Trophoblast cell (in vitro differentiated cells and primary cell): ENCODE measurements around the gene SPAG16.

Experiments used
- DNase-seq, 2 donors: peaks; one replicate each; pipeline ENCODE4 v3.0.0-alpha.2; 2016
- H2AFZ ChIP-seq: 2 replicates; pipeline ENCODE4 v1.6.1; 2013; ENCODE audit warnings: low read length, moderate library complexity, mild to moderate bottlenecking; ENCODE audit not compliant: insufficient read depth, poor library complexity
- H2AK5ac ChIP-seq: 2 replicates; pipeline ENCODE4 v1.6.1; 2013; ENCODE audit warnings: mild to moderate bottlenecking, low read length
- H2BK120ac ChIP-seq: 2 replicates; pipeline ENCODE4 v1.6.1; 2013; ENCODE audit warnings: low read length, mild to moderate bottlenecking, moderate library complexity; ENCODE audit not compliant: insufficient read depth, poor library complexity
- H2BK12ac ChIP-seq: 2 replicates; pipeline ENCODE4 v1.6.1; 2013; ENCODE audit warnings: mild to moderate bottlenecking, low read length, moderate library complexity
- H2BK5ac ChIP-seq: 2 replicates; pipeline ENCODE4 v1.6.1; 2013; ENCODE audit warnings: low read length, low read depth, moderate library complexity, mild to moderate bottlenecking; ENCODE audit not compliant: poor library complexity
- H3K14ac ChIP-seq: 2 replicates; pipeline ENCODE4 v1.6.1; 2013; ENCODE audit warnings: mild to moderate bottlenecking, low read length
- H3K18ac ChIP-seq: 2 replicates; pipeline ENCODE4 v1.6.1; 2013; ENCODE audit warnings: mild to moderate bottlenecking, low read length
- H3K23ac ChIP-seq: 2 replicates; pipeline ENCODE4 v1.6.1; 2013; ENCODE audit warnings: low read length
- H3K27ac ChIP-seq: 2 replicates; pipeline ENCODE4 v1.5.1; 2013; ENCODE audit warnings: low read depth, mild to moderate bottlenecking, inconsistent platforms, low read length, moderate library complexity
- H3K27me3 ChIP-seq: 2 replicates; pipeline ENCODE4 v1.6.1; 2013; ENCODE audit warnings: inconsistent platforms, mild to moderate bottlenecking, low read length, moderate library complexity; ENCODE audit not compliant: insufficient read depth
- H3K36me3 ChIP-seq, 2 experiments: 1 replicate in 1 of 2; 2 replicates in 1 of 2; pipeline ENCODE4 v1.6.1; 2013; ENCODE audit warnings: low read length in 2 of 2, mild to moderate bottlenecking in 2 of 2, moderate library complexity in 1 of 2; ENCODE audit not compliant: insufficient read depth in 2 of 2, control insufficient read depth in 1 of 2
- H3K4ac ChIP-seq: 2 replicates; pipeline ENCODE4 v1.6.1; 2013; ENCODE audit warnings: low read depth, mild to moderate bottlenecking, low read length, moderate library complexity
- H3K4me1 ChIP-seq, 2 experiments: 1 replicate in 1 of 2; 2 replicates in 1 of 2; pipeline ENCODE4 v1.6.1; 2013; ENCODE audit warnings: low read length in 2 of 2, mild to moderate bottlenecking in 2 of 2, moderate library complexity in 1 of 2; ENCODE audit not compliant: insufficient read depth in 2 of 2, control insufficient read depth in 1 of 2
- H3K4me2 ChIP-seq: 2 replicates; pipeline ENCODE4 v1.6.1; 2013; ENCODE audit warnings: inconsistent platforms, mild to moderate bottlenecking, low read length, moderate library complexity
- H3K4me3 ChIP-seq: 2 replicates; pipeline ENCODE4 v1.5.1; 2013; ENCODE audit warnings: mild to moderate bottlenecking, low read depth, low read length, inconsistent platforms
- H3K79me1 ChIP-seq: one replicate; pipeline ENCODE4 v1.6.1; 2013; ENCODE audit warnings: low read length
- H3K79me2 ChIP-seq: 2 replicates; pipeline ENCODE4 v1.6.1; 2013; ENCODE audit warnings: low read length, mild to moderate bottlenecking; ENCODE audit not compliant: control insufficient read depth, insufficient read depth, poor library complexity
- H3K9ac ChIP-seq: 2 replicates; pipeline ENCODE4 v1.6.1; 2013; ENCODE audit warnings: mild to moderate bottlenecking, low read length
- H3K9me3 ChIP-seq: 2 replicates; pipeline ENCODE4 v1.6.1; 2013; ENCODE audit warnings: low read depth, mild to moderate bottlenecking, control low read depth, inconsistent platforms, low read length; ENCODE audit not compliant: insufficient read depth
- H4K12ac ChIP-seq: 2 replicates; pipeline ENCODE4 v1.6.1; 2013; ENCODE audit warnings: low read depth, mild to moderate bottlenecking, low read length, moderate library complexity
- H4K8ac ChIP-seq: 2 replicates; pipeline ENCODE4 v1.6.1; 2013; ENCODE audit warnings: low read depth, mild to moderate bottlenecking, low read length, moderate library complexity
- H4K91ac ChIP-seq: one replicate; pipeline ENCODE4 v1.6.1; 2013; ENCODE audit warnings: low read depth, mild to moderate bottlenecking, low read length, moderate library complexity
- WGBS: extraction: QIAGEN DNeasy Blood & Tissue Kit; methylation state at CpG from one replicate; pipeline ENCODE4 v1.1.7; 2013; ENCODE audit warnings: missing lambda C conversion rate; ENCODE audit not compliant: insufficient read length, insufficient coverage; ENCODE audit errors: extremely low coverage; 5-methylcytosine and 5-hydroxymethylcytosine counted together

The SPAG16 gene

DNA sequence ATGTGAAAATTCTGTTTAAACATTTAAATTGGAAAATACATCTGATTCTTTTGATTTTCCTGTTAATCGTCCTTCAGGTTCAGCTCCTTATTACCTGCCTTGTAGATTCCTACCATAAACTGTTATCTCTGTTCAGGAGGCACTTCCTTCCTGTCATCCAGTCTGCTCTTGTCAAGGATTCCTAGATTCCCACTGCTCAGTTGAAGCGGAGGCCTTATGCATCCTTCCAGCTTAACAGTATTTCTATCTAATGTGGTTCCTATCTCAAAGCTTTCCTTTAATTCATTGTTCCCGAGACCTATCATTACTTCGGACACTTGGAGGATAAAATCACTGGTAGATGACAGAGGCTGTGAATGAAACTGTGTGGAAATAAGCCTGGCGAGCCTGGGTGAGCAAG is 12.0 kb downstream of the SPAG16 start:
- Histone ChIP-seq H3K9me3 (no peaks in the 10 kb centered on the region), H2BK120ac (no peak overlapping the region), H3K14ac (no peak overlapping the region), H3K79me2 (no peaks in the 10 kb centered on the region), H3K27ac (no peak overlapping the region), H2BK12ac (no peak overlapping the region), H4K12ac (no peak overlapping the region), H2AFZ (no peak overlapping the region), H2AK5ac (no peak overlapping the region), H3K9ac (no peak overlapping the region), H3K23ac (no peak overlapping the region), H3K79me1 (no peaks in the 10 kb centered on the region), H3K4ac (no peak overlapping the region), H3K36me3 (peaks cover 0 to 1% of the 10 kb centered on the region in 2 experiments), H3K4me3 (no peak overlapping the region), H4K91ac (no peak overlapping the region), H2BK5ac (no peak overlapping the region), H3K4me1 (no peaks in the 10 kb centered on the region), H3K18ac (no peak overlapping the region), H3K27me3 (no peaks in the 10 kb centered on the region), H4K8ac (no peak overlapping the region), H3K4me2 (no peak overlapping the region)
- WGBS: no CpG with 5 or more reads among the region's 5 CpGs
- DNase-seq: no peak

DNA sequence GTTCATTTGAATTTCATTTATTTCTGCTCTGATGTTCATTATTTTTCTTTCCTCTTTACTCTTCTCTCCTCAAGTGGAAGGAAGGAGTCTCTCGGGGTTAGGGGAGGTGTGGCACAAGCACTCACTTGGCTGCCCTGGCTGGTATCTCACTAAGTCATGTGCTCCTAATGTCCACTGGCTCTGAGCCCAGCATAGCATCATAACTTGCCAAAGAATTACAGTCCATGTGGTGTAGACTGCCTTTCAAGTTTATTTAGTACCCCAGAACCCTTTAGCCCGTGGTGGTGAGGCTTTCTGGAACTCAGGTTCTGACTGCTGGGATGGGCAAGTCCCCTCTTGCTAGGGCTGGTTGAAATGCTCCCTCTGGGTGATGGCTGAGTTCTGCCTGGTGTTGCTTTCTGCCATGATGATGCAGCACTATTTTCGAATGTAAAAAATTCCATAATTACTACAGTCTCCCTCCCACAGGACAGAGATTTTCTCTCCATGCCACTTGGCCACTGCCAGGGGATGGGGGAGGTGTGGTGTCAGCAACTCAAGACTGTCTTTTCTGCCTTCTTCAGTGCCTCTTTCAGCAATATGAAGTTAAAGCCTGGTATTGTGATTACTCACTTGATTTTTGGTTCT is 22.2 kb downstream of the SPAG16 start:
- Histone ChIP-seq H3K23ac (no peak overlapping the region), H3K9me3 (no peaks in the 10 kb centered on the region), H3K4ac (peak overlapping the region; percentile 2), H3K36me3 (peaks cover 2 to 4% of the 10 kb centered on the region in 2 experiments), H2AFZ (no peak overlapping the region), H3K14ac (peak overlapping the region; percentile 64), H2BK12ac (peak overlapping the region; percentile 12), H2BK120ac (peak overlapping the region; percentile 76), H3K79me2 (no peaks in the 10 kb centered on the region), H3K27me3 (no peaks in the 10 kb centered on the region), H4K12ac (no peak overlapping the region), H3K4me2 (no peak overlapping the region), H3K27ac (no peak overlapping the region), H3K4me1 (peaks cover 0 to 2% of the 10 kb centered on the region in 2 experiments), H4K91ac (peak overlapping the region; percentile 85), H3K9ac (no peak overlapping the region), H3K4me3 (no peak overlapping the region), H3K18ac (peak overlapping the region; percentile 35), H2BK5ac (no peak overlapping the region), H4K8ac (peak overlapping the region; percentile 29), H2AK5ac (peak overlapping the region; percentile 44), H3K79me1 (peaks cover 2% of the 10 kb centered on the region)
- no CpG with 5 or more reads among the region's 3 CpGs for WGBS
- no peak for DNase-seq

DNA sequence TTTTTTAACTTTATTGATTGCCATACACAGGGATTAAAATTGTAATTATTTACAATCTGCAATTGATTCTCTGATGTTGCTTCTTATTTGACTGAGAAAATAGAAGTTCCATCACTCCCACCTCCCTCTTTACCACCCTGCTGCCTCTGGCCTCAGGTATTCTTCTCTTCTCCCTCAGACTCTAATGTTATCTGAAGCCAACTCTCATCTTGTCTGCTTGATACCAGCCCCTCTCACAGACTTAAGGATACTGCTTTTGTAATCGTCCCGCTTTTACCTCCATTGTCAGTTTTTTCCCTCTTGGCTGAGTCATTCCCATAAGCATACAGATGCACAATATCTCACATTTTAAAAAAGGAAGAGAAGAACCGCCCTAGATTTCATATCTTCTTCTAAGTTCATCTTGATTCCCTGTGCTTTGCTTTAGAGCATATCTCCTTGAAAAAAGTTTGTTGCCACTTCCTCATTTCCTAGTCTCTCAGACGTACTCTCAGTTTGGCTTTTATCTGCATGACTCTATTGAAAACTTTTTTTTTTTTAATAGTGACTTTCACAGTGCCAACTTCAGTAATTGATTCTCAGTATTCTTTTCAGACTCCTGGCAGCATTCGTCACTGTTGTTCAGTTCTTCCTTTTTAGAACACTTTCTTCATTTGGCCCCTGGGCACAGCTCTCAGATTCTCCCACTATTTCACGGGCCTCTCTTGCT is 31.1 kb downstream of the SPAG16 start:
- no peak overlapping the region for H3K27ac ChIP-seq
- H3K4ac ChIP-seq: no peak overlapping the region
- no peaks in the 10 kb centered on the region for H3K36me3 ChIP-seq
- H2BK120ac ChIP-seq: no peak overlapping the region
- no peak overlapping the region for H3K18ac ChIP-seq
- no peak overlapping the region for H4K12ac ChIP-seq
- no peak overlapping the region for H2BK5ac ChIP-seq
- no peak overlapping the region for H3K14ac ChIP-seq
- H2AK5ac ChIP-seq: no peak overlapping the region
- no peaks in the 10 kb centered on the region for H3K79me2 ChIP-seq
- H3K4me2 ChIP-seq: no peak overlapping the region
- H2AFZ ChIP-seq: no peak overlapping the region
- no peak overlapping the region for H3K23ac ChIP-seq
- no peak overlapping the region for H4K91ac ChIP-seq
- peak overlapping the region; percentile 17 for H2BK12ac ChIP-seq
- H3K27me3 ChIP-seq: no peaks in the 10 kb centered on the region
- H3K4me3 ChIP-seq: no peak overlapping the region
- peaks cover 0 to 2% of the 10 kb centered on the region in 2 experiments for H3K4me1 ChIP-seq
- WGBS: no CpG with 5 or more reads among the region's 6 CpGs
- no peaks in the 10 kb centered on the region for H3K9me3 ChIP-seq
- no peak overlapping the region for H4K8ac ChIP-seq
- peaks cover 2% of the 10 kb centered on the region for H3K79me1 ChIP-seq
- DNase-seq: no peak
- H3K9ac ChIP-seq: no peak overlapping the region

DNA sequence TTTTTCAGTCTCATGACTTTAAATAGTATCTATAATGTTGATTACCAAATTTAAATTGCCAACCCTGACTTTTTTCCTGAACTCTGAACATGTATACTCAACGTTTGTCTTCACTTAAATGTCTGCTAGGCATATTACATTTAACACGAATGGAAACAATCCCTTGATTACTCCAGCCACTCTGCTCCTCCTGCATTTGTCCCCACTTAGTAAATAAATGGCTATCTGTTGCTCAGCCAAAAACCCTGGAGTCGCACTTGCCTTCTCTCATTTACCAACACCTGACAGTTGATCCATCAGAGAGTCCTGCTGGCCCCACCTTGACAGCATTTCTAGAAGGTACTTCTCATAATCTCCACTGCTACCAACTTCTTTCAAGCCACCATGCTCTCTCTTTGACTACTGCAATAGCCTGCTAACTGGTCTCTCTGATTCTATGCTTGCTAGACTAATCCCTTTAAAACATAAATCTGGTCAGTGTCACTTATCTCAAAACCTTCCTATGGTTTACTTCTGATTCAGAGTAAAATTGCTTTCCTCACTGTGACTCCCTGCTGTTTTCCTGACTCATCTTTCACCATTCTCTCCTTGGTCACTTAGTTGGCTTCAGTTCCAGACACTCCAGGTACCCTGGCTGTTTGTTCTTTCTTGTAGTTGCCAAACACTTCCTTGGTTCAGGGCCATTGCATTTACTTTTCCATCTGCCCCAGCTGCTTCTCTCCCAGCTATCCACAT is 31.9 kb downstream of the SPAG16 start:
- Histone ChIP-seq H3K9ac (no peak overlapping the region), H3K14ac (no peak overlapping the region), H3K4me1 (peaks cover 0 to 2% of the 10 kb centered on the region in 2 experiments), H3K36me3 (no peaks in the 10 kb centered on the region), H3K79me2 (no peaks in the 10 kb centered on the region), H4K91ac (no peak overlapping the region), H3K4me3 (no peak overlapping the region), H2BK5ac (no peak overlapping the region), H3K27me3 (no peaks in the 10 kb centered on the region), H3K18ac (no peak overlapping the region), H3K4ac (no peak overlapping the region), H3K23ac (no peak overlapping the region), H4K8ac (peak overlapping the region; percentile 23), H3K79me1 (peaks cover 2% of the 10 kb centered on the region), H2AK5ac (no peak overlapping the region), H2BK12ac (no peak overlapping the region), H3K4me2 (no peak overlapping the region), H4K12ac (no peak overlapping the region), H3K9me3 (no peaks in the 10 kb centered on the region), H3K27ac (peak overlapping the region; percentile 60), H2AFZ (no peak overlapping the region), H2BK120ac (no peak overlapping the region)
- WGBS: no CpG with 5 or more reads among the region's 3 CpGs
- DNase-seq: no peak
